ENCODE data around the gene TMX2. TPM values are rescaled to one million over a fixed set of nuclear protein-coding genes. Genes with fewer than 3 reads are reported as not detected.

The TMX2 gene
- total RNA-seq, 1 donor from 2014 or later = 51.5 TPM

Other genes with a start within 250 kb of the TMX2 start
- gene SLC43A1, start 196.9 kb upstream of the TMX2 start, total RNA-seq = 10.5 and 15.9 TPM in 2 replicates
- gene TIMM10, start 181.8 kb upstream of the TMX2 start, total RNA-seq = 31.9 and 35.0 TPM in 2 replicates
- gene SMTNL1, start 175.0 kb upstream of the TMX2 start, total RNA-seq = not detected in 2 replicates
- 74.1 and 87.1 TPM in 2 replicates for gene UBE2L6, start 144.9 kb upstream of the TMX2 start, total RNA-seq
- 0.53 and 1.5 TPM in 2 replicates for gene SERPING1, start 114.9 kb upstream of the TMX2 start, total RNA-seq
- gene YPEL4, start 62.7 kb upstream of the TMX2 start, total RNA-seq = 0.24 and 0.41 TPM in 2 replicates
- gene CLP1, start 54.8 kb upstream of the TMX2 start, total RNA-seq = 13.3 and 18.0 TPM in 2 replicates
- 54.7 and 71.3 TPM in 2 replicates for gene ZDHHC5, start 44.5 kb upstream of the TMX2 start, total RNA-seq
- gene MED19, start 378 bp upstream of the TMX2 start, total RNA-seq = 33.8 and 43.2 TPM in 2 replicates
- gene SELENOH, start 28.9 kb downstream of the TMX2 start, total RNA-seq = 160 and 174 TPM in 2 replicates
- gene BTBD18, start 39.2 kb downstream of the TMX2 start, total RNA-seq = not detected in 2 replicates
- gene CTNND1, start 49.2 kb downstream of the TMX2 start, total RNA-seq = 200 and 268 TPM in 2 replicates